Lower leg skin (tissue), 3 donors: ENCODE measurements around the gene MGST2.

Source experiments
- POLR2A ChIP-seq, 2 donors: fragments of 450-650 bp; IDR thresholded peaks; one replicate each; pipeline ENCODE4 v1.6.1; 2016 to 2017; ENCODE audit warnings: antibody characterized with exemption in 2 of 2, mild to moderate bottlenecking in 1 of 2, moderate library complexity in 1 of 2
- TF ChIP-seq, protein P1 (sequence below), 3 donors: fragments of 450-650 bp; IDR thresholded peaks; one replicate each; pipeline ENCODE4 v1.5.1; 2016; ENCODE audit warnings: antibody characterized with exemption in 3 of 3, mild to moderate bottlenecking in 3 of 3, moderate library complexity in 2 of 3

DNA sequence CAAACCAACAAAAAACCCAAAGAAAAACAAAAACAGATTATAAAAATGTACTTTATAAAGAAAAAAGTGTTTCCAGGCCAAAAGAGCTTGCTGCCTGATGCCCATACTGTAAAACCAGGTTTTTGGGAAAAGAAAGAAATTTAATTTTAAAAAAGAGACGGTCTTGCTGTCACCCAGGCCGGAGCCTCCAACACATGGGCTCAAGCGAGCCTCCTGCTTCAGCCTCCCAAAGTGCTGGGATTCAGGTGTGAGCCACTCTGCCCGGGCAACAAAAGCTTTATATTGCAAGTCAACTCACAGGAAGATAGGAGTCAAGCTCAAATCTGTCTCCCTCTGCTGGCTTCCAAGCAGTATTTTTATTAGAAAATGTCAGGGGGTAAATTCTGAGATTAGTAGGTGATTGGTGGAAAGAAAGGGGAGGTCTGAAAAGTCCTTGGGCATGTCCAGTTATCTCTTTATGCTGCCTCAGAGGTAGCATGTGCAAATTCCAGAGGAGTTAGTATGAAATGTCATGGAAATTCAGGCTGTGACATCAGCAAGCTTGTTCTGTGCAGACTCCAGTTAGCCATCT is 39.4 kb downstream of the MGST2 start:
- TF ChIP-seq, protein P1, sequence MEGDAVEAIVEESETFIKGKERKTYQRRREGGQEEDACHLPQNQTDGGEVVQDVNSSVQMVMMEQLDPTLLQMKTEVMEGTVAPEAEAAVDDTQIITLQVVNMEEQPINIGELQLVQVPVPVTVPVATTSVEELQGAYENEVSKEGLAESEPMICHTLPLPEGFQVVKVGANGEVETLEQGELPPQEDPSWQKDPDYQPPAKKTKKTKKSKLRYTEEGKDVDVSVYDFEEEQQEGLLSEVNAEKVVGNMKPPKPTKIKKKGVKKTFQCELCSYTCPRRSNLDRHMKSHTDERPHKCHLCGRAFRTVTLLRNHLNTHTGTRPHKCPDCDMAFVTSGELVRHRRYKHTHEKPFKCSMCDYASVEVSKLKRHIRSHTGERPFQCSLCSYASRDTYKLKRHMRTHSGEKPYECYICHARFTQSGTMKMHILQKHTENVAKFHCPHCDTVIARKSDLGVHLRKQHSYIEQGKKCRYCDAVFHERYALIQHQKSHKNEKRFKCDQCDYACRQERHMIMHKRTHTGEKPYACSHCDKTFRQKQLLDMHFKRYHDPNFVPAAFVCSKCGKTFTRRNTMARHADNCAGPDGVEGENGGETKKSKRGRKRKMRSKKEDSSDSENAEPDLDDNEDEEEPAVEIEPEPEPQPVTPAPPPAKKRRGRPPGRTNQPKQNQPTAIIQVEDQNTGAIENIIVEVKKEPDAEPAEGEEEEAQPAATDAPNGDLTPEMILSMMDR (IDR thresholded peaks at IDR 0.05) = no peak
- no peak for TF ChIP-seq POLR2A (IDR thresholded peaks at IDR 0.05)
